Gastrocnemius medialis (tissue), 4 donors: Measurements from ENCODE around the gene SLC8B1. TPM values are rescaled to one million over a fixed set of nuclear protein-coding genes. Genes with fewer than 3 reads are reported as not detected.

Source experiments
- ATAC-seq, 2 donors: fragments of 150-250 bp; one replicate each; pipeline ENCODE4 v1.9.1; 2016
- DNase-seq, 2 donors: peaks; one replicate each; pipeline ENCODE4 v3.0.0-alpha.2; 2019
- H3K27ac ChIP-seq, 4 donors: fragments of 200-600 bp; sonication (generic); 1 replicate in 1 of 4; 2 replicates in 3 of 4; pipeline ENCODE4 v1.5.1; 2016 to 2018; ENCODE audit warnings: mild to moderate bottlenecking in 2 of 4, moderate library complexity in 1 of 4
- H3K27me3 ChIP-seq, 3 donors: fragments of 200-600 bp; sonication (generic) in 2 of 3; 1 replicate in 1 of 3; 2 replicates in 2 of 3; pipeline versions ENCODE4 v1.5.1 to v1.6.0; 2016 to 2019; ENCODE audit warnings: mild to moderate bottlenecking in 1 of 3, moderate library complexity in 1 of 3
- H3K36me3 ChIP-seq, 2 donors: fragments of 200-600 bp; sonication (generic) in 1 of 2; one replicate each; pipeline ENCODE4 v1.5.1; 2017 to 2018
- H3K4me1 ChIP-seq, 2 donors: fragments of 200-600 bp; sonication (generic) in 1 of 2; one replicate each; pipeline ENCODE4 v1.5.1; 2016 to 2017; ENCODE audit warnings: mild to moderate bottlenecking in 2 of 2
- H3K4me3 ChIP-seq, 4 donors: fragments of 200-600 bp; sonication (generic) in 3 of 4; 1 replicate in 1 of 4; 2 replicates in 3 of 4; pipeline ENCODE4 v1.5.1; 2016 to 2019; ENCODE audit warnings: mild to moderate bottlenecking in 2 of 4
- H3K9me3 ChIP-seq, 3 donors: fragments of 200-600 bp; sonication (generic) in 2 of 3; 1 replicate in 1 of 3; 2 replicates in 2 of 3; pipeline ENCODE4 v1.5.1; 2016 to 2019
- POLR2A ChIP-seq, 2 donors: fragments of 450-650 bp; IDR thresholded peaks; one replicate each; pipeline ENCODE4 v1.6.1; 2017; ENCODE audit warnings: antibody characterized with exemption in 2 of 2, mild to moderate bottlenecking in 2 of 2, moderate library complexity in 2 of 2
- in situ Hi-C, 4 donors: fragments of 200-750 bp; cut with MboI; loops; one replicate each; pipeline versions ENCODE4 v1.15.0 to v1.8.0; 2017; ENCODE audit warnings: low sequenced_read_pairs in 4 of 4
- intact Hi-C: fragments of 100-400 bp; cut with DNase I; formaldehyde crosslinking; loops from one replicate; pipeline ENCODE4 v1.15.1; 2023; ENCODE audit warnings: low total_unique reads
- total RNA-seq, 4 donors: library from RNA; depleted of rRNA; stranded (reverse); fragments of >200 nt; gene quantifications; one replicate each; pipeline versions ENCODE4 v1.1.0 to v1.2.3, GENCODE V29; 2016
- TF ChIP-seq, protein P1 (sequence below), 5 experiments: fragments of 450-650 bp in 3 of 5; fragments of 200-600 bp in 2 of 5; sonication (generic) in 2 of 5; IDR thresholded peaks in 4 of 5; conservative IDR thresholded peaks in 1 of 5; 1 replicate in 4 of 5; 2 replicates in 1 of 5; pipeline ENCODE4 v1.5.1; 2016 to 2019; ENCODE audit warnings: antibody characterized with exemption in 5 of 5, mild to moderate bottlenecking in 3 of 5, moderate library complexity in 3 of 5

The SLC8B1 gene
- total RNA-seq, 4 donors from 2014 or later, result 8.2 to 21.2 (median 14.5) TPM

DNA sequence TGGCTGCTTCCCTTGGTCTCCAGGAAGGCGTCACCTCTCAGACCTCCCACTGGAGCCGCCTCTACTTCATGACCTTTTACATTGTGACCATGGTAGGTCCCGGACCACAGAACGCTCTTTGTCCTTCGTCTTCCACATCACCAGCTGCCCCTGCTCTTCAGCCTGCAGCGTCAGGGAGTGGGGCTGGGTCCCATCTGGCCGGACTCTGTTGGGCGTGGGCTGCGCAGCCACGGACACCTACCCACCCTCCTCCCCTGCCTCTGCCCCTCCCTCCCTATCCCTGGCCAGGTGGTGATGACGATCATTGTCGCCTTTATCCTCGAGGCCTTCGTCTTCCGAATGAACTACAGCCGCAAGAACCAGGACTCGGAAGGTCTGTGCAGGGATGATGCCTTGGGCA is 43.3 kb downstream of the SLC8B1 start:
- intact Hi-C loops (loop anchor here (10.0 kb wide), 1 partner anchor 97 kb away; no protein-coding TSS in a partner anchor), in situ Hi-C loops (loop anchor here in 1 of 4 donors (10.0 kb wide), 1 partner anchor 97 kb away; no protein-coding TSS in a partner anchor)
- H3K4me3 ChIP-seq, result no peak overlapping the region
- no peaks in the 10 kb centered on the region for H3K9me3 ChIP-seq
- TF ChIP-seq, protein P1, sequence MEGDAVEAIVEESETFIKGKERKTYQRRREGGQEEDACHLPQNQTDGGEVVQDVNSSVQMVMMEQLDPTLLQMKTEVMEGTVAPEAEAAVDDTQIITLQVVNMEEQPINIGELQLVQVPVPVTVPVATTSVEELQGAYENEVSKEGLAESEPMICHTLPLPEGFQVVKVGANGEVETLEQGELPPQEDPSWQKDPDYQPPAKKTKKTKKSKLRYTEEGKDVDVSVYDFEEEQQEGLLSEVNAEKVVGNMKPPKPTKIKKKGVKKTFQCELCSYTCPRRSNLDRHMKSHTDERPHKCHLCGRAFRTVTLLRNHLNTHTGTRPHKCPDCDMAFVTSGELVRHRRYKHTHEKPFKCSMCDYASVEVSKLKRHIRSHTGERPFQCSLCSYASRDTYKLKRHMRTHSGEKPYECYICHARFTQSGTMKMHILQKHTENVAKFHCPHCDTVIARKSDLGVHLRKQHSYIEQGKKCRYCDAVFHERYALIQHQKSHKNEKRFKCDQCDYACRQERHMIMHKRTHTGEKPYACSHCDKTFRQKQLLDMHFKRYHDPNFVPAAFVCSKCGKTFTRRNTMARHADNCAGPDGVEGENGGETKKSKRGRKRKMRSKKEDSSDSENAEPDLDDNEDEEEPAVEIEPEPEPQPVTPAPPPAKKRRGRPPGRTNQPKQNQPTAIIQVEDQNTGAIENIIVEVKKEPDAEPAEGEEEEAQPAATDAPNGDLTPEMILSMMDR (IDR thresholded peaks at IDR 0.05 in 4 of 5, conservative IDR thresholded peaks at IDR 0.05 in 1 of 5), result no peak
- TF ChIP-seq POLR2A (IDR thresholded peaks at IDR 0.05), result no peak
- peaks cover 3 to 97% of the 10 kb centered on the region in 2 donors for H3K36me3 ChIP-seq
- H3K27ac ChIP-seq, result no peak overlapping the region
- no peaks in the 10 kb centered on the region for H3K4me1 ChIP-seq
- ATAC-seq (no peak), DNase-seq (no peak)
- H3K27me3 ChIP-seq, result no peaks in the 10 kb centered on the region

- in situ Hi-C loops (loop anchor here in 1 of 4 donors (10.0 kb wide), 1 partner anchor 96 kb away; no protein-coding TSS in a partner anchor), intact Hi-C loops (loop anchor here (10.0 kb wide), 1 partner anchor 96 kb away; no protein-coding TSS in a partner anchor)
- no peaks in the 10 kb centered on the region for H3K27me3 ChIP-seq
- no peaks in the 10 kb centered on the region for H3K9me3 ChIP-seq
- no peak for ATAC-seq
- H3K4me1 ChIP-seq, result no peaks in the 10 kb centered on the region
- peaks cover 3 to 94% of the 10 kb centered on the region in 2 donors for H3K36me3 ChIP-seq
- TF ChIP-seq, protein P1 (IDR thresholded peaks at IDR 0.05 in 4 of 5, conservative IDR thresholded peaks at IDR 0.05 in 1 of 5), result no peak
- no peak for TF ChIP-seq POLR2A (IDR thresholded peaks at IDR 0.05)
- DNase-seq, result no peak
- no peak overlapping the region for H3K4me3 ChIP-seq
- H3K27ac ChIP-seq, result no peak overlapping the region
Measured at GRCh38 chr12:113290506-113290905, 44.4 kb downstream of the SLC8B1 start.

GRCh38 chr12:113289361-113289760 is 45.5 kb downstream of the SLC8B1 start:
- intact Hi-C loops, result no loop called here
- H3K27me3 ChIP-seq, result no peaks in the 10 kb centered on the region
- H3K36me3 ChIP-seq, result peaks cover 6 to 94% of the 10 kb centered on the region in 2 donors
- no peaks in the 10 kb centered on the region for H3K4me1 ChIP-seq
- H3K9me3 ChIP-seq, result no peaks in the 10 kb centered on the region
- in situ Hi-C loops, result no loop called here
- no peak overlapping the region for H3K4me3 ChIP-seq
- ATAC-seq (no peak), DNase-seq (no peak)
- peak overlapping the region in 1 of 4 donors; percentile 4 for H3K27ac ChIP-seq
- TF ChIP-seq, protein P1 (IDR thresholded peaks at IDR 0.05 in 4 of 5, conservative IDR thresholded peaks at IDR 0.05 in 1 of 5), result no peak
- no peak for TF ChIP-seq POLR2A (IDR thresholded peaks at IDR 0.05)

GRCh38 chr12:113287899-113288282 is 47.0 kb downstream of the SLC8B1 start:
- DNase-seq (no peak), ATAC-seq (no peak)
- in situ Hi-C loops (no loop called here), intact Hi-C loops (no loop called here)
- no peak overlapping the region for H3K27ac ChIP-seq
- no peaks in the 10 kb centered on the region for H3K9me3 ChIP-seq
- no peaks in the 10 kb centered on the region for H3K27me3 ChIP-seq
- no peak for TF ChIP-seq POLR2A (IDR thresholded peaks at IDR 0.05)
- TF ChIP-seq, protein P1 (IDR thresholded peaks at IDR 0.05 in 4 of 5, conservative IDR thresholded peaks at IDR 0.05 in 1 of 5), result no peak
- H3K4me1 ChIP-seq, result no peaks in the 10 kb centered on the region
- peaks cover 8 to 94% of the 10 kb centered on the region in 2 donors for H3K36me3 ChIP-seq
- no peak overlapping the region for H3K4me3 ChIP-seq
